KBM-7 (cell line): ENCODE measurements around the gene RBM15B.
A peak's percentile ranks its signal among the peaks of the same experiment; 100 is the strongest.
"Not testable (repeated sequence)": the region's sequence is repeated elsewhere in the genome, so short reads cannot be mapped to it uniquely, and the experiment has no call there.

Experiments
- DNase-seq: peaks from one replicate; pipeline ENCODE4 v3.0.0-alpha.2; 2015
- in situ Hi-C: fragments of 300-500 bp; cut with MboI; formaldehyde crosslinking; loops from 2 replicates; pipeline ENCODE4 v1.14.3; 2020; ENCODE audit warnings: low sequenced_read_pairs, low pct_unique_long_range_greater_than_20kb, mixed read lengths

The RBM15B gene

GRCh38 chr3:51375136-51375535 lies 15.9 kb upstream of the RBM15B start:
- no peak for DNase-seq
- in situ Hi-C loops, result loop anchor here (25.0 kb wide), 1 partner anchor 713 kb away; the partner anchor contains the start of gene DOCK3

GRCh38 chr3:51375571-51375970 lies 15.5 kb upstream of the RBM15B start:
- in situ Hi-C loops, result loop anchor here (25.0 kb wide), 1 partner anchor 713 kb away; the partner anchor contains the start of gene DOCK3
- no peak for DNase-seq

GRCh38 chr3:51378065-51378464 lies 13.0 kb upstream of the RBM15B start:
- peak; percentile 55 for DNase-seq
- in situ Hi-C loops, result loop anchor here (25.0 kb wide), 1 partner anchor 716 kb away; the partner anchor contains the start of gene DOCK3

- in situ Hi-C loops, result loop anchor here (25.0 kb wide), 1 partner anchor 716 kb away; the partner anchor contains the start of gene DOCK3
- no peak for DNase-seq
Measured at GRCh38 chr3:51378726-51379125, 12.4 kb upstream of the RBM15B start.

GRCh38 chr3:51379301-51379700 lies 11.8 kb upstream of the RBM15B start:
- in situ Hi-C loops, result loop anchor here (25.0 kb wide), 1 partner anchor 717 kb away; the partner anchor contains the start of gene DOCK3

GRCh38 chr3:51379746-51380455 lies 11.2 kb upstream of the RBM15B start:
- in situ Hi-C loops, result loop anchor here (25.0 kb wide), 1 partner anchor 718 kb away; the partner anchor contains the start of gene DOCK3
- no peak for DNase-seq

More at GRCh38 chr3:51379301-51379700, 11.8 kb upstream of the RBM15B start:
- peak; percentile 64 for DNase-seq

GRCh38 chr3:51380601-51381332 lies 10.3 kb upstream of the RBM15B start:
- in situ Hi-C loops, result loop anchor here (25.0 kb wide), 1 partner anchor 718 kb away; the partner anchor contains the start of gene DOCK3
- no peak for DNase-seq

GRCh38 chr3:51381333-51381705 lies 9.8 kb upstream of the RBM15B start:
- no peak for DNase-seq
- in situ Hi-C loops, result loop anchor here (25.0 kb wide), 1 partner anchor 719 kb away; the partner anchor contains the start of gene DOCK3

- DNase-seq, result no peak
- in situ Hi-C loops, result loop anchor here (25.0 kb wide), 1 partner anchor 720 kb away; the partner anchor contains the start of gene DOCK3
Measured at GRCh38 chr3:51382076-51382745, 8.9 kb upstream of the RBM15B start.

- in situ Hi-C loops, result loop anchor here (25.0 kb wide), 1 partner anchor 721 kb away; the partner anchor contains the start of gene DOCK3
- no peak for DNase-seq
Measured at GRCh38 chr3:51382947-51383578, 8.0 kb upstream of the RBM15B start.

GRCh38 chr3:51384055-51384725 lies 6.9 kb upstream of the RBM15B start:
- in situ Hi-C loops, result loop anchor here (25.0 kb wide), 1 partner anchor 722 kb away; the partner anchor contains the start of gene DOCK3
- DNase-seq, result no peak

- DNase-seq, result peak; percentile 99
- in situ Hi-C loops, result loop anchor here (25.0 kb wide), 1 partner anchor 723 kb away; the partner anchor contains the start of gene DOCK3
Measured at GRCh38 chr3:51384726-51385473, 6.2 kb upstream of the RBM15B start, which contains the start of gene MANF. Gene MANF, plus strand, starts transcription at chr3:51385291. Its CDS starts 52 bp downstream, at chr3:51385343.

GRCh38 chr3:51385621-51386091 lies 5.4 kb upstream of the RBM15B start:
- in situ Hi-C loops, result loop anchor here (25.0 kb wide), 1 partner anchor 723 kb away; the partner anchor contains the start of gene DOCK3

GRCh38 chr3:51386159-51386851 lies 4.8 kb upstream of the RBM15B start:
- in situ Hi-C loops, result loop anchor here (25.0 kb wide), 1 partner anchor 724 kb away; the partner anchor contains the start of gene DOCK3
- DNase-seq, result no peak

More at GRCh38 chr3:51385621-51386091, 5.4 kb upstream of the RBM15B start:
- DNase-seq, result no peak

- in situ Hi-C loops, result loop anchor here (25.0 kb wide), 1 partner anchor 725 kb away; the partner anchor contains the start of gene DOCK3
Measured at GRCh38 chr3:51386852-51387229, 4.2 kb upstream of the RBM15B start.

GRCh38 chr3:51387281-51387680 lies 3.8 kb upstream of the RBM15B start:
- DNase-seq, result not testable (repeated sequence)
- in situ Hi-C loops, result loop anchor here (25.0 kb wide), 1 partner anchor 725 kb away; the partner anchor contains the start of gene DOCK3

More at GRCh38 chr3:51386852-51387229, 4.2 kb upstream of the RBM15B start:
- DNase-seq, result no peak
